IMR-90 (cell line): ENCODE data around the gene EMC9. TPM values are rescaled to one million over a fixed set of nuclear protein-coding genes. Genes with fewer than 3 reads are reported as not detected.

ENCODE experiments used
- ATAC-seq: fragments of 200-7000 bp; cut with Tn5 transposase; 2 replicates; pipeline ENCODE4 v1.9.1; 2020; ENCODE audit warnings: low read depth, mild to moderate bottlenecking, moderate library complexity
- BruUV-seq: library from RNA; stranded (reverse); fragments of 400-500 nt; replicated peaks from 2 replicates; lab custom pipeline; 2021; lab: Mats Ljungman, UMichigan
- CTCF ChIA-PET: fragments of 300-600 bp; formaldehyde crosslinking; extraction: SDS; loops from one replicate; lab custom pipeline; 2021; ENCODE audit warnings: antibody characterized with exemption; lab: Yijun Ruan, JAX
- POLR2A ChIA-PET: fragments of 300-600 bp; sonication (Branson Sonifier 250); formaldehyde crosslinking; loops from one replicate; lab custom pipeline; 2022; ENCODE audit warnings: antibody characterized with exemption; ENCODE audit not compliant: unreplicated experiment; lab: Charles Lee
- DNase-seq: peaks from one replicate; pipeline ENCODE4 v3.0.0; 2013
- H2AFZ ChIP-seq: replicated peaks from 2 replicates; pipeline ENCODE3; 2013; ENCODE audit warnings: low read length, mild to moderate bottlenecking; ENCODE audit not compliant: poor library complexity
- H2AK5ac ChIP-seq: 2 replicates; pipeline ENCODE4 v1.6.1; 2013; ENCODE audit warnings: low read depth, low read length, inconsistent platforms
- H2AK9ac ChIP-seq: replicated peaks from 2 replicates; pipeline ENCODE3; 2013; ENCODE audit warnings: mild to moderate bottlenecking, low read depth, low read length, moderate library complexity; ENCODE audit not compliant: poor library complexity
- H2BK120ac ChIP-seq: 2 replicates; pipeline ENCODE4 v1.6.1; 2013; ENCODE audit warnings: low read depth, low read length, inconsistent platforms
- H2BK15ac ChIP-seq: 3 replicates; pipeline ENCODE4 v1.6.1; 2013; ENCODE audit warnings: low read depth, low read length, inconsistent platforms
- H2BK20ac ChIP-seq: 2 replicates; pipeline ENCODE4 v1.6.1; 2013; ENCODE audit warnings: low read depth, mild to moderate bottlenecking, inconsistent platforms, low read length, moderate library complexity
- H2BK5ac ChIP-seq: 2 replicates; pipeline ENCODE4 v1.6.1; 2013; ENCODE audit warnings: mild to moderate bottlenecking, low read depth, low read length, inconsistent platforms; ENCODE audit not compliant: poor library complexity, severe bottlenecking
- H3K14ac ChIP-seq: replicated peaks from 2 replicates; pipeline ENCODE4 v1.6.1; 2013; ENCODE audit warnings: low read depth, low read length, inconsistent platforms
- H3K18ac ChIP-seq: 2 replicates; pipeline ENCODE4 v1.6.1; 2013; ENCODE audit warnings: low read depth, low read length, control low read depth
- H3K23ac ChIP-seq: 2 replicates; pipeline ENCODE4 v1.6.1; 2013; ENCODE audit warnings: low read depth, low read length, inconsistent platforms
- H3K27ac ChIP-seq: 2 replicates; pipeline ENCODE4 v1.5.1; 2013; ENCODE audit warnings: mild to moderate bottlenecking, control low read depth, low read length; ENCODE audit not compliant: insufficient read depth
- H3K27me3 ChIP-seq: 2 replicates; pipeline ENCODE4 v1.6.1; 2013; ENCODE audit warnings: low read length; ENCODE audit not compliant: control insufficient read depth, insufficient read depth
- H3K36me3 ChIP-seq: 2 replicates; pipeline ENCODE4 v1.6.1; 2013; ENCODE audit warnings: low read length, mixed read lengths; ENCODE audit not compliant: control insufficient read depth, insufficient read depth
- H3K4ac ChIP-seq: 2 replicates; pipeline ENCODE4 v1.6.1; 2013; ENCODE audit warnings: low read depth, low read length, inconsistent platforms
- H3K4me1 ChIP-seq: 2 replicates; pipeline ENCODE4 v1.6.1; 2013; ENCODE audit warnings: low read length, mixed read lengths; ENCODE audit not compliant: control insufficient read depth, insufficient read depth
- H3K4me2 ChIP-seq: 2 replicates; pipeline ENCODE4 v1.6.1; 2013; ENCODE audit warnings: low read depth, mild to moderate bottlenecking, control low read depth, low read length, moderate library complexity
- H3K4me3 ChIP-seq: 2 replicates; pipeline ENCODE4 v1.5.1; 2013; ENCODE audit warnings: low read depth, mild to moderate bottlenecking, control low read depth, low read length, moderate library complexity; ENCODE audit not compliant: insufficient read depth
- H3K56ac ChIP-seq: 2 replicates; pipeline ENCODE4 v1.6.1; 2013; ENCODE audit warnings: low read length, inconsistent platforms; ENCODE audit not compliant: insufficient read depth; ENCODE audit errors: extremely low read depth
- H3K79me1 ChIP-seq, 2 experiments: 2 replicates each; pipeline ENCODE4 v1.6.1; 2013; ENCODE audit warnings: low read length in 2 of 2, inconsistent platforms in 1 of 2, low read depth in 1 of 2
- H3K9ac ChIP-seq: 2 replicates; pipeline ENCODE4 v1.6.1; 2013; ENCODE audit warnings: low read depth, low read length, control low read depth
- H3K9me1 ChIP-seq: 2 replicates; pipeline ENCODE4 v1.6.1; 2013; ENCODE audit warnings: low read length, inconsistent platforms; ENCODE audit not compliant: insufficient read depth
- H3K9me3 ChIP-seq: 2 replicates; pipeline ENCODE4 v1.6.1; 2013; ENCODE audit warnings: low read length; ENCODE audit not compliant: control insufficient read depth, insufficient read depth
- H4K20me1 ChIP-seq: 2 replicates; pipeline ENCODE4 v1.6.1; 2013; ENCODE audit warnings: low read length, inconsistent platforms; ENCODE audit not compliant: insufficient read depth
- H4K5ac ChIP-seq: 2 replicates; pipeline ENCODE4 v1.6.1; 2013; ENCODE audit warnings: mild to moderate bottlenecking, low read depth, low read length, control low read depth
- H4K8ac ChIP-seq, 2 experiments: 2 replicates each; pipeline ENCODE4 v1.6.1; 2013; ENCODE audit warnings: low read depth in 2 of 2, low read length in 2 of 2, control low read depth in 1 of 2, inconsistent platforms in 1 of 2
- H4K91ac ChIP-seq: 2 replicates; pipeline ENCODE4 v1.6.1; 2013; ENCODE audit warnings: low read depth, low read length, inconsistent platforms; ENCODE audit not compliant: insufficient read depth
- BHLHE40 ChIP-seq: fragments of 150-350 bp; IDR thresholded peaks from 2 replicates; pipeline ENCODE4 v1.6.1; 2016; ENCODE audit warnings: mild to moderate bottlenecking, low read depth, low read length
- MXI1 ChIP-seq: IDR thresholded peaks from 2 replicates; pipeline ENCODE4 v1.6.1; 2012; ENCODE audit warnings: low read depth, mild to moderate bottlenecking, low read length, moderate library complexity, borderline replicate concordance
- POLR2A ChIP-seq: IDR thresholded peaks from 2 replicates; pipeline ENCODE4 v1.6.1; 2012; ENCODE audit warnings: mild to moderate bottlenecking, low read depth, low read length
- RFX5 ChIP-seq: IDR thresholded peaks from 2 replicates; pipeline ENCODE4 v1.8.0; 2012; ENCODE audit warnings: low read depth, mild to moderate bottlenecking, low read length, moderate library complexity
- SMC3 ChIP-seq: fragments of 150-350 bp; IDR thresholded peaks from 2 replicates; pipeline ENCODE4 v1.6.1; 2016; ENCODE audit warnings: low read depth, mild to moderate bottlenecking, antibody characterized with exemption, low read length, moderate library complexity
- USF2 ChIP-seq: fragments of 150-350 bp; IDR thresholded peaks from 2 replicates; pipeline ENCODE4 v1.6.1; 2017; ENCODE audit warnings: mild to moderate bottlenecking, antibody characterized with exemption, low read length, low read depth
- WGBS, 2 experiments: methylation state at CpG; one replicate each; pipeline versions ENCODE4 v1.1.5 to v1.1.7; 2013; ENCODE audit warnings: missing lambda C conversion rate in 2 of 2; ENCODE audit not compliant: insufficient read length in 1 of 2; ENCODE audit errors: extremely low coverage in 2 of 2; 5-methylcytosine and 5-hydroxymethylcytosine counted together
- dilution Hi-C: fragments of 300-500 bp; cut with HindIII; formaldehyde crosslinking; loops from one replicate; pipeline ENCODE4 v1.14.3; 2018; ENCODE audit warnings: low sequenced_read_pairs; ENCODE audit not compliant: unreplicated experiment
- in situ Hi-C: fragments of 300-500 bp; cut with MboI; formaldehyde crosslinking; loops from 3 replicates; pipeline ENCODE4 v1.14.3; 2019; ENCODE audit warnings: low sequenced_read_pairs, inconsistent platforms, mixed read lengths
- intact Hi-C: fragments of 100-400 bp; cut with micrococcal nuclease; formaldehyde crosslinking; loops from 2 replicates; pipeline ENCODE4 v1.10.0; 2022
- polyA plus RNA-seq, 3 experiments: library from polyadenylated mRNA; depleted of rRNA; stranded (reverse); fragments of >200 nt; gene quantifications; 2 replicates each; pipeline ENCODE4 v1.2.3, GENCODE V29; 2012; ENCODE audit warnings: low replicate concordance in 1 of 3
- total RNA-seq: library from RNA; depleted of rRNA; stranded (reverse); fragments of >200 nt; gene quantifications from 2 replicates; pipeline ENCODE4 v1.2.3, GENCODE V29; 2012

Gene EMC9
- total and polyA plus RNA-seq, 2 of the 4 experiments (the other 2 are of a cell fraction): 15.1 to 19.2 TPM

- ChIA-PET POLR2A (no interaction called here), CTCF (no interaction called here)
- Histone ChIP-seq H2BK15ac (no peak overlapping the region), H2BK120ac (no peak overlapping the region), H3K36me3 (peaks cover 5% of the 10 kb centered on the region), H2BK20ac (no peak overlapping the region), H3K27me3 (no peaks in the 10 kb centered on the region), H3K79me1 (no peaks in the 10 kb centered on the region), H3K56ac (no peak overlapping the region), H3K4me1 (no peaks in the 10 kb centered on the region), H2AK5ac (no peak overlapping the region), H3K4ac (no peak overlapping the region), H2BK5ac (no peak overlapping the region), H3K18ac (no peak overlapping the region), H3K9me3 (no peaks in the 10 kb centered on the region), H2AK9ac (no peak overlapping the region), H3K14ac (no peak overlapping the region), H3K9me1 (no peaks in the 10 kb centered on the region), H3K27ac (no peak overlapping the region), H4K8ac (no peak overlapping the region), H2AFZ (no peak overlapping the region), H3K23ac (no peak overlapping the region), H4K20me1 (no peaks in the 10 kb centered on the region), H3K9ac (no peak overlapping the region), H4K5ac (no peak overlapping the region), H3K4me3 (no peak overlapping the region), H4K91ac (no peak overlapping the region), H3K4me2 (no peak overlapping the region)
- DNase-seq: no peak
- dilution Hi-C loops (no loop called here), intact Hi-C loops (no loop called here), in situ Hi-C loops (loop anchor here (25.0 kb wide), 2 partner anchors 815 to 1040 kb away; partner anchors contain the start of genes ACIN1, BCL2L2, C14orf119 and PABPN1)
- TF ChIP-seq BHLHE40: no peak
- no peak for TF ChIP-seq RFX5
- TF ChIP-seq MXI1: no peak
- no peak for TF ChIP-seq USF2
- no peak for TF ChIP-seq POLR2A
- no peak for TF ChIP-seq SMC3
- ATAC-seq: no peak
- no TSS peak for BruUV-seq
- no CpG with 5 or more reads among the region's 2 CpGs for WGBS, 2 experiments
These were observed 13.7 kb downstream of the EMC9 start for GRCh38 chr14:24127673-24128072.
